IPS-15b (cell line): Measurements from ENCODE around the gene SCFD2.

ENCODE experiments used
- H3K27me3 ChIP-seq: one replicate; pipeline ENCODE4 v1.6.1; 2013; ENCODE audit warnings: low read length; ENCODE audit not compliant: control insufficient read depth, insufficient read depth
- H3K36me3 ChIP-seq: one replicate; pipeline ENCODE4 v1.6.1; 2013; ENCODE audit warnings: low read length; ENCODE audit not compliant: control insufficient read depth, insufficient read depth
- H3K4me1 ChIP-seq: one replicate; pipeline ENCODE4 v1.6.1; 2013; ENCODE audit warnings: mild to moderate bottlenecking, low read length; ENCODE audit not compliant: control insufficient read depth, insufficient read depth
- H3K4me3 ChIP-seq: one replicate; pipeline ENCODE4 v1.5.1; 2013; ENCODE audit warnings: low read depth, low read length
- H3K9ac ChIP-seq: one replicate; pipeline ENCODE4 v1.6.1; 2013; ENCODE audit warnings: low read depth, mild to moderate bottlenecking, low read length
- H3K9me3 ChIP-seq: one replicate; pipeline ENCODE4 v1.6.1; 2013; ENCODE audit warnings: mild to moderate bottlenecking, low read length; ENCODE audit not compliant: control insufficient read depth, insufficient read depth

The SCFD2 gene

GRCh38 chr4:53128706-53129357 is 237.0 kb downstream of the SCFD2 start:
- Histone ChIP-seq H3K9me3 (no peaks in the 10 kb centered on the region), H3K36me3 (no peaks in the 10 kb centered on the region), H3K9ac (no peak overlapping the region), H3K27me3 (no peaks in the 10 kb centered on the region), H3K4me1 (no peaks in the 10 kb centered on the region), H3K4me3 (no peak overlapping the region)

GRCh38 chr4:53128231-53128630 is 237.6 kb downstream of the SCFD2 start:
- no peaks in the 10 kb centered on the region for H3K4me1 ChIP-seq
- H3K9me3 ChIP-seq: no peaks in the 10 kb centered on the region
- H3K27me3 ChIP-seq: no peaks in the 10 kb centered on the region
- no peaks in the 10 kb centered on the region for H3K36me3 ChIP-seq
- H3K4me3 ChIP-seq: no peak overlapping the region
- H3K9ac ChIP-seq: no peak overlapping the region

GRCh38 chr4:53127365-53127764 is 238.5 kb downstream of the SCFD2 start:
- H3K27me3 ChIP-seq: no peaks in the 10 kb centered on the region
- no peaks in the 10 kb centered on the region for H3K9me3 ChIP-seq
- H3K36me3 ChIP-seq: no peaks in the 10 kb centered on the region
- H3K4me1 ChIP-seq: no peaks in the 10 kb centered on the region
- no peak overlapping the region for H3K4me3 ChIP-seq
- H3K9ac ChIP-seq: no peak overlapping the region

GRCh38 chr4:53126099-53126498 is 239.8 kb downstream of the SCFD2 start:
- Histone ChIP-seq H3K36me3 (no peaks in the 10 kb centered on the region), H3K9ac (no peak overlapping the region), H3K27me3 (no peaks in the 10 kb centered on the region), H3K9me3 (no peaks in the 10 kb centered on the region), H3K4me1 (no peaks in the 10 kb centered on the region), H3K4me3 (no peak overlapping the region)

GRCh38 chr4:53123819-53124218 is 242.0 kb downstream of the SCFD2 start:
- no peaks in the 10 kb centered on the region for H3K27me3 ChIP-seq

GRCh38 chr4:53123171-53123570 is 242.7 kb downstream of the SCFD2 start:
- no peak overlapping the region for H3K4me3 ChIP-seq
- H3K9ac ChIP-seq: no peak overlapping the region
- H3K27me3 ChIP-seq: no peaks in the 10 kb centered on the region
- no peaks in the 10 kb centered on the region for H3K9me3 ChIP-seq
- no peaks in the 10 kb centered on the region for H3K36me3 ChIP-seq
- no peaks in the 10 kb centered on the region for H3K4me1 ChIP-seq

More at GRCh38 chr4:53123819-53124218, 242.0 kb downstream of the SCFD2 start:
- H3K4me1 ChIP-seq: no peaks in the 10 kb centered on the region
- no peaks in the 10 kb centered on the region for H3K9me3 ChIP-seq
- H3K9ac ChIP-seq: no peak overlapping the region
- no peaks in the 10 kb centered on the region for H3K36me3 ChIP-seq
- H3K4me3 ChIP-seq: no peak overlapping the region

GRCh38 chr4:53122280-53123116 is 243.4 kb downstream of the SCFD2 start:
- no peaks in the 10 kb centered on the region for H3K36me3 ChIP-seq
- H3K4me1 ChIP-seq: no peaks in the 10 kb centered on the region
- H3K4me3 ChIP-seq: no peak overlapping the region
- H3K9ac ChIP-seq: no peak overlapping the region
- H3K27me3 ChIP-seq: no peaks in the 10 kb centered on the region
- H3K9me3 ChIP-seq: no peaks in the 10 kb centered on the region

- Histone ChIP-seq H3K27me3 (no peaks in the 10 kb centered on the region), H3K9ac (no peak overlapping the region), H3K36me3 (no peaks in the 10 kb centered on the region), H3K4me3 (no peak overlapping the region), H3K9me3 (no peaks in the 10 kb centered on the region), H3K4me1 (no peaks in the 10 kb centered on the region)
Observed at GRCh38 chr4:53121264-53121865, 244.5 kb downstream of the SCFD2 start.

- Histone ChIP-seq H3K9me3 (no peaks in the 10 kb centered on the region), H3K27me3 (no peaks in the 10 kb centered on the region), H3K36me3 (no peaks in the 10 kb centered on the region), H3K9ac (no peak overlapping the region), H3K4me1 (no peaks in the 10 kb centered on the region), H3K4me3 (no peak overlapping the region)
Observed at GRCh38 chr4:53120778-53121177, 245.1 kb downstream of the SCFD2 start.

GRCh38 chr4:53119680-53120079 is 246.2 kb downstream of the SCFD2 start:
- Histone ChIP-seq H3K9ac (no peak overlapping the region), H3K27me3 (no peaks in the 10 kb centered on the region), H3K4me1 (no peaks in the 10 kb centered on the region), H3K4me3 (no peak overlapping the region), H3K36me3 (no peaks in the 10 kb centered on the region), H3K9me3 (no peaks in the 10 kb centered on the region)

GRCh38 chr4:53118676-53119075 is 247.2 kb downstream of the SCFD2 start:
- Histone ChIP-seq H3K9me3 (no peaks in the 10 kb centered on the region), H3K27me3 (no peaks in the 10 kb centered on the region), H3K4me3 (no peak overlapping the region), H3K9ac (no peak overlapping the region), H3K36me3 (no peaks in the 10 kb centered on the region), H3K4me1 (no peaks in the 10 kb centered on the region)

GRCh38 chr4:53116954-53117353 is 248.9 kb downstream of the SCFD2 start:
- H3K27me3 ChIP-seq: no peaks in the 10 kb centered on the region
- no peaks in the 10 kb centered on the region for H3K4me1 ChIP-seq

More at GRCh38 chr4:53116954-53117353, 248.9 kb downstream of the SCFD2 start:
- no peak overlapping the region for H3K9ac ChIP-seq
- H3K9me3 ChIP-seq: no peaks in the 10 kb centered on the region
- H3K36me3 ChIP-seq: no peaks in the 10 kb centered on the region
- no peak overlapping the region for H3K4me3 ChIP-seq
